PC-3 (cell line): Measurements from ENCODE around the gene PUM2.

Experiments used
- EZH2 ChIP-seq: fragments of 300-600 bp; sonication (generic); IDR thresholded peaks from one replicate; pipeline ENCODE4 v1.6.1; 2017; ENCODE audit warnings: antibody characterized with exemption, mild to moderate bottlenecking, low read length; ENCODE audit not compliant: unreplicated experiment
- EZH2phosphoT487 ChIP-seq: fragments of 300-600 bp; sonication (generic); IDR thresholded peaks from 2 replicates; pipeline ENCODE4 v1.6.1; 2018; ENCODE audit warnings: mild to moderate bottlenecking, antibody characterized with exemption, low read length, borderline replicate concordance
- TF ChIP-seq, protein P1 (sequence below): fragments of 300-600 bp; sonication (generic); conservative IDR thresholded peaks from 2 replicates; pipeline ENCODE4 v1.5.1; 2017; ENCODE audit warnings: antibody characterized with exemption, low read depth, mild to moderate bottlenecking, low read length

DNA sequence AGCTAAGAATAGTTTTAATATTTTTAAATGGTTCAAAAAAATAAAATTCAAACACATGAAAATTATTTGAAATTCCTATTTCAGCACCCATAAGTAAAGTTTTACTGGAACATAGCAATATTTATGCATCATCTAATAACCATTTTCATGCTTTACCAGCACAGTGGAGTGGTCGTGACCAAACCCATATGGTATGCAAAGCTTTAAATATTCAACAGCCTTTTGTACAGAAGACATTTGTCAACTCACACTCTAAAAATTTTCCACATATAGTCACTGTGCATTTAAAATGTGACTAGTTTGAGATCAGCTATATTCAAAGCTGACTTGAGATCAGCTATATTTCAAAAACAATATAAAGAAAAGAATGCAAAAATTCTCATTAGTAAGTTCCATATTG, 46.2 kb downstream of the PUM2 start:
- TF ChIP-seq, protein P1, sequence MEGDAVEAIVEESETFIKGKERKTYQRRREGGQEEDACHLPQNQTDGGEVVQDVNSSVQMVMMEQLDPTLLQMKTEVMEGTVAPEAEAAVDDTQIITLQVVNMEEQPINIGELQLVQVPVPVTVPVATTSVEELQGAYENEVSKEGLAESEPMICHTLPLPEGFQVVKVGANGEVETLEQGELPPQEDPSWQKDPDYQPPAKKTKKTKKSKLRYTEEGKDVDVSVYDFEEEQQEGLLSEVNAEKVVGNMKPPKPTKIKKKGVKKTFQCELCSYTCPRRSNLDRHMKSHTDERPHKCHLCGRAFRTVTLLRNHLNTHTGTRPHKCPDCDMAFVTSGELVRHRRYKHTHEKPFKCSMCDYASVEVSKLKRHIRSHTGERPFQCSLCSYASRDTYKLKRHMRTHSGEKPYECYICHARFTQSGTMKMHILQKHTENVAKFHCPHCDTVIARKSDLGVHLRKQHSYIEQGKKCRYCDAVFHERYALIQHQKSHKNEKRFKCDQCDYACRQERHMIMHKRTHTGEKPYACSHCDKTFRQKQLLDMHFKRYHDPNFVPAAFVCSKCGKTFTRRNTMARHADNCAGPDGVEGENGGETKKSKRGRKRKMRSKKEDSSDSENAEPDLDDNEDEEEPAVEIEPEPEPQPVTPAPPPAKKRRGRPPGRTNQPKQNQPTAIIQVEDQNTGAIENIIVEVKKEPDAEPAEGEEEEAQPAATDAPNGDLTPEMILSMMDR, result no peak
- TF ChIP-seq EZH2 (no peak), EZH2phosphoT487 (no peak)
